GM21367 (cell line): ENCODE measurements around the gene TMED10.

Source experiments
- ATAC-seq: cut with Tn5 transposase; IDR thresholded peaks from one replicate; pipeline ENCODE4 v1.9.1; 2021; ENCODE audit not compliant: unreplicated experiment

Gene TMED10

GRCh38 chr14:75091251-75091650 is 85.2 kb downstream of the TMED10 start:
- ATAC-seq = no peak

- ATAC-seq = no peak
These were observed 86.1 kb downstream of the TMED10 start for GRCh38 chr14:75090353-75090752.

GRCh38 chr14:75088566-75089373 is 87.6 kb downstream of the TMED10 start:
- no peak for ATAC-seq

GRCh38 chr14:75088153-75088552 is 88.3 kb downstream of the TMED10 start:
- ATAC-seq = no peak

GRCh38 chr14:75084513-75084912 is 91.9 kb downstream of the TMED10 start:
- no peak for ATAC-seq

- no peak for ATAC-seq
These were observed 93.1 kb downstream of the TMED10 start for GRCh38 chr14:75083271-75083670.

GRCh38 chr14:75081660-75082229 is 94.7 kb downstream of the TMED10 start:
- ATAC-seq = no peak
